HG03575 (cell line): ENCODE results near the gene LILRB3.
"Not testable (repeated sequence)": the region's sequence is repeated elsewhere in the genome, so short reads cannot be mapped to it uniquely, and the experiment has no call there.

ENCODE experiments used
- ATAC-seq: cut with Tn5 transposase; IDR thresholded peaks from one replicate; pipeline ENCODE4 v1.9.1; 2021; ENCODE audit not compliant: unreplicated experiment, insufficient number of reproducible peaks, low FRiP score; ENCODE audit errors: extremely low read depth

LILRB3 gene

GRCh38 chr19:54245936-54246335 lies 23.1 kb upstream of the LILRB3 start:
- no peak for ATAC-seq

GRCh38 chr19:54243809-54244208 lies 21.0 kb upstream of the LILRB3 start:
- ATAC-seq: not testable (repeated sequence)

- ATAC-seq: not testable (repeated sequence)
These were observed 19.8 kb upstream of the LILRB3 start, which contains the start of gene LILRA6 for GRCh38 chr19:54242646-54243045. Gene LILRA6, minus strand, starts transcription at chr19:54242790.

DNA sequence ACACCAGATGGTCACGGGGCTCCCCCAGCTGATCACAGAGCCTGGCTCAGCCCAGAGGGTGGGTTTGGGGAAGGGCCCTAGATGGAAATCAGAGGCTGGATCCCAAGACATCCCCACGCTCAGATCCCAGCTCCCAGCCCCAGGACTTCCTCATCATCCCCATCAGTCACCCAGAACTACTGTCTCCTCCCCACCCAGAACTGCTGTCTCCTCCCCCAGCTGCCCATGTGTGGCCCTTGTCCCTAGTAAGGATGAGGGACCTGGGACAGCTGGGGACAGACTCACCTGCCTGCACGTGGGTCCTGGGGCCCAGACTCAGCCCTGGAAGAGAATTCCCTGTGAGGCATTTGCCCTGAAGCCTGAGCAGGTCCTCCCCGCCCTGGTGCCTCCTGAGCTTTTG lies 19.4 kb upstream of the LILRB3 start:
- ATAC-seq: not testable (repeated sequence)

DNA sequence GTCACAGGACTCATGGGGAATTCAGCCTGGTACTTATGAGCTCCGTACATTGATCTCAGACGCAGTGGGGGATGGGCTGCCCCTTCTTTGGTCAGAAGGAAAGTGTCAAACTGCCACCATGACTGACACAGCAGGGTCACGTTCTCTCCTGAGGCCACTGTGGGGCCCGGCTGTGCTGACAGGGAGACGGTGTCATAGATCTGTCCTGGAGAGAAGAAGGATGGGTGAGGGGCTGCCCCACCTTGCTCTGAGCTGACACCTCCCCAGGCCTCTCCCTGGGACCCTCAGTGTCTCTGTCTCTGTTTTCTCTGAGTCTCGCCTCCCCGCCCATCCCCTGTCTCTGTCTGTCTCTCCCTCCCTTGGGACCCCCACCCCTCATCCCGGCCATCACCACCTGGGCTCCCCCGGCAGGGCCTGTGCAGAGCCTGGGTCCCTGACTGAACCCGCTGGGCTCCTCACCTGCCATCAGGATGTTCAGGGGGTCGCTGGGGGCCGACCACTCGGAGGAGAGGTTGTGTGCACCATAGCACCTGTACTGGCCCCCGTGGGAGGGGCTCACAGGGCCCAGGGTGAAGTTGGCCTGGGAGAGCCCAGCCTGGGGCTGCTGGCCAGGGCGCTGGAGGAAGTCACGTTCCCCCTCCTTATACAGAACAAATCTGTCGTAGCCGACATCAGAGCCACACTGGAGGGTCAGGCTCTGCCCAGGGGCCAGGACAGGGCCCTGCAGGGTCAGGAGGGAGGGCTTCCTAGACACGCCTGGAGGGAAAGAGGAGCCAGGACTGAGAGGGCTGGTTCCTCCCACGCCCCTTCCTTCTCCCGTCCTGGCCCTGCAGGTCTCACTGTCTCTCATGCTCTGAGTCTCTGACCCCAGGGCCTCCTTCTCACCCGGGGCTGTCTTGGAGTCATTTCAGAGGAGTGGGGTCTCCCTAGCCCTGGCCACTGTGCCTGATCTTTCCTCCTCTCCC lies 17.8 kb upstream of the LILRB3 start:
- ATAC-seq: not testable (repeated sequence)

DNA sequence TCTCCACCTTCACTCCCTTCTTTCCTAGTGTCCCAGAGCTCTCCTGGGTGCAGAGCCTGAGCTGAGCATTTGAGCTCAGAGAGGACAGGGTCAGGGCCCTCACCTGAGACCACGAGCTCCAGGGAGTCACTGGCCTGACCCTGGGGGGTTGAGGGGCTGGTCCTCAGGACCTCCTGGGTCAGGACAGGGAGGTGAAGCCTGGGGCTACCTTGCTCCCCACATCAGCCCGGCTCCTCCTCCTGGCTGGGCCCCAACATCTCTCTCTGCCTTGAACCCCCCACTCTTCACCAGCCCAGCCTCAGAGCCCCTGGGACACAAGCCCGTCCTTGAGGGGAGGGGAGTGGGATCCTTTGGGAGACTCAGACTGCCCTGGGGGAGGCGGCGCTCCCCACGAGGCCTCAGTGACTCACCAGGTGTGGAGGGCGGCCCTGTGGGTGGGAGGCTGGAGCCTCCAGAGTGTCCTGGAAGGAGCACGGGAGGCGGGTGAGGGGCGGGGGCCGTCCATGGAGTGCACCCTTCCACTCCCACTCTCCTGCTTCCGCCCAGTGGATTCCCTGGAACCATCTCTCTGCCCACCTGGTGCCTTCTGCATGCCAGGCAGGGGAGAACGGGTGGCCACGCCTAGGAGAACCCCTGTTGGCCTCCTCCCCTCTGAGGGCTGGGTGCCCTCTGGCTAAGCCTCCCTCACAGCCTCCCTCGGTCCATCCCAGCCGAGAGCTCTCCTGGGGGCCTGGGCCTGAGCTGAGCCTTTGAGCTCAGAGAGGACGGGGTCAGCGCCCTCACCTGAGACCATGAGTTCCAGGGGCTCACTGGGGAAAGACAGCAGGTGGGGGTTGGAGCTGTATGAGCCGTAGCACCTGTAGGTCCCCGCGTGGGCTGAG lies 16.9 kb upstream of the LILRB3 start:
- not testable (repeated sequence) for ATAC-seq

DNA sequence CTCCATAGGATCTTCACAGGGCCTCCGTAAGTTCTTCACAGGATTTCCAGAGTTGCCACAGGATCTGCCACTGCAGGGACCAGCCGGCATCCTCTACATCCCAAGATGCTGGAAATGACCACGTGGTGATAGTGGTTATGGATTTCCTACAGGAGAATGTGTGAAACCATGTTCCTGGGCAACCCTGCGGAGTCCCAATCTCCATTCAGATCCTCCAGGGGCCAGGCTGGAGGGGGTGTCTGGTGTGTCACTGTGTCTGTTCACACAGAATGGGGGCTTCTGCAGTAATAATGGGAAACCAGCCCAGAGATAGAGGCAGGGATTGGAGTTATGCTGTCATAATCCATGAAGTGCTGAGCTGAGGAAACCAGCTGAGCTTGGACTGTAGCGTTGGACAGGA lies 11.1 kb upstream of the LILRB3 start:
- no peak for ATAC-seq

- ATAC-seq: no peak
These were observed 8.5 kb upstream of the LILRB3 start for GRCh38 chr19:54231077-54231931.

- no peak for ATAC-seq
These were observed 7.2 kb upstream of the LILRB3 start for GRCh38 chr19:54230031-54230430.

- ATAC-seq: no peak
These were observed 6.3 kb upstream of the LILRB3 start for GRCh38 chr19:54229146-54229545.

GRCh38 chr19:54224619-54225018 lies 1.8 kb upstream of the LILRB3 start:
- not testable (repeated sequence) for ATAC-seq

DNA sequence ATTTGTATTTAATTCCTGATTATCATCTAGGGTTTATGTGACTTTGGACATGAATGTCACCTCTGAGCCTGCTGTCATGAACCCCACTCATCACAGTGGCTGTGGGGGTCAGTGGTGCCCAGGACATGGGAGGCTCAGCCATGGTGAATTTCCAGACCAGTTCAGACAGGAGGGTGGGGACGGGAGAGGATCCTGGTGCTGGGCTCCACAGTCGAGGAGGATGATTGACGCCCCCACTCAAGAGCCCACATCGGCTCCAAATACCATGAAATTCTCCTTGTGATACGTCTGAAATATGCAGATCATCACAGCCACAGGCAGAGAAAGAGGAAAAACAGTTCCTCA lies 1.1 kb upstream of the LILRB3 start:
- not testable (repeated sequence) for ATAC-seq

DNA sequence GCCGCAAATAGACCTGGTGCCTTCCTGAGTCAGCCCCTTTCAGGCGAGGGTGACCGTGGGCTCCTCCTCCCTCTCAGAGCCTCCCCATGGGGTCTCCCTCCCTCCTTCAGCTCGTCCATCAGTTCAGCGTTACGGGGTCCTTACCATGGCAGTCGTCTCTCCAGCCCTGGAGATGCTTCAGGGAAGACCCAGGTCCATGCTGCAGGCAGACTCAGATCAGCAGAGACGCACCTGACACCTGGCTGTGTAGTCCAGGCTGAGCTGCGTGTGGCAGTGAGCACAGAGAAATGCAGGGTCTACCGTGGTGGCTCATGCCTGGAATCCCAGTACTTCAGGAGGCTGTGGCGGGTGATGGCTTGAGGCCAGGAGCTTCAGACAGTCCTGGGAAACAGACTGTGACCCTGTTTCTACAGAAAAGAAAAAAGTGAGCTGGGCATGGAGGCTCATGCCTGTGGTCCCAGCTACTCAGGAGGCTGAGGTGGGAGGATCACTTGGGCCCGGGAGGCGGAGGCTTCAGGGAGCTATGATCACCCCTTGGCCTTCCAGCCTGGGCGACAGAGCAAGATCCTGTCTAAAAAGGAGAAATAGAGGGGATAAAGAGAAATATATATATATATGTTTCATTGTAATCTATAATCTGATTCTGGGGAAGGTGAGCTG lies 600 bp upstream of the LILRB3 start:
- ATAC-seq: not testable (repeated sequence)

- not testable (repeated sequence) for ATAC-seq
These were observed 860 bp downstream of the LILRB3 start for GRCh38 chr19:54221947-54222346.

DNA sequence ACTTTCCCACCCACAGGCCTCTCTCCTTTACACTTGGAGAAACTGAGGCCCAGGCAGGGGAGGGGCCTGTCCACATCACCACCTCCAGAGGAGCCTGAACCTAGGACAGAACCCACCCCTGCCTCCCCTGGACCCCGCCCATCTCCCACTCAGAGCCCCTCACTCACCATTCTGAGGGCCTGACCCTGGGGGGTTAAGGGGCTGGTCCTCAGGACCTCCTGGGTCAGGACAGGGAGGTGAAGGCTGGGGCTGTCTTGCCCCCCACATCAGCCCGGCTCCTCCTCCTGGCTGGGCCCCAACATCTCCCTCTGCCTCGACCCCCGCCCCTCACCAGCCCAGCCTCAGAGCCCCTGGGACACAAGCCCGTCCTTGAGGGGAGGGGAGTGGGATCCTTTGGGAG lies 3.1 kb downstream of the LILRB3 start:
- not testable (repeated sequence) for ATAC-seq

DNA sequence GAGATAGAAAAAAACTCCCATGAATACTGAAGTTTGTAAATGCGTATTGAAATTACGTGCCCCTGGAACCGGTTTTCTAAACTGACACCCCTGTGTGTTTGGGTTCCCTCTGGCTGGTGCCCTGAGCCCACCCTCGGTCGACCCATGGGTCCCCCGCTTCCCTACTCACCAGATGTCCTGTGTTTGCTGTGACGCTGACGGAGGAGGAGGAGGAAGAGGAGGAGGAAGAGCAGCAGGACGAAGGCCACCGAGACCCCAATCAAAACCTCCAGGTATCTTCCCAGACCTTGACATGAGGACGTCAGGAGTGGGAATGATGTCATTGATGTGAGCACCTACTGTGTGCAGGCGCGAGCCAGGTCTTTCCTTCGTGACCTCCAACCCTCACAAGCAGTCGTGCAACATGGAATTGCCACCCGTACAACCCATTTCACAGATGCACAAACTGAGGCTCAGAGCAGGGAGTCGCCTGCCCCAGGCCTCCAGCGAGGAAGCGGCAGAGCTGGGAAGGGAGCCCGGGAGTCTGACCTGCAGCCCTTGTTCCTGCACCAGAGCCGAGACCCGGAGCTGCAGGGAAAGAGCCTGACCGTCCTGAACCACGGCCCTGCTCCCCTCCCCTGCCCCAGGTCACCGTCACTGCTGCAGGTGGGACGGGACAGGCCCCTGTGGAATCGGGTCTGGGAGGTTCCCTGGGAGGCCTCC lies 3.7 kb downstream of the LILRB3 start:
- ATAC-seq: no peak

DNA sequence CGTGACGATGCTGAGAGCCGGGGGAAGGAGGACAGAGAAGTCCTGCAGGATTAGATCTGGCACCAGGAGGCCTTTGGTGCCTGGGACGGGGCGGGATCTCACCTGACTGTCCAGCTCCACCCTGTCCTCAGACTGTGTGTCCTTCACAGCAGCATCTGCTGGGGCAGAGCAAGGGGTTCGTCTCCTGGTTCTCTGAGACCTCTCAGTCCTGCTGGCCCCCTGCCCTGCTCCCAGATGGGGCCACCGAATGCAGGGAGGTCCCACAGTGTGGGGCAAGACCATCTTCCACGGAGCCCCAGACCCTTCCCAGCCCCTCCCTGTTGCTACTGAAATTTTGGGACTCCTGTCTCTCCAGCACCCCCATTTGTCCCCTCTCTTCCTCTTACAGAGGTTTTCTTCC lies 4.5 kb downstream of the LILRB3 start:
- ATAC-seq: no peak
